BLaER1 treated with 17β-estradiol and CSF1 and Interleukin-3, amounts not matched to agents 10 nM and 100 nM (cell line): ENCODE measurements around the gene RAB9A.

ENCODE experiments used
- H3K27ac ChIP-seq, 11 experiments: shearing (Covaris generic); formaldehyde crosslinking; 2 replicates each; pipeline ENCODE4 v1.8.1; 2022
- H3K27me3 ChIP-seq, 11 experiments: shearing (Covaris generic); formaldehyde crosslinking; 2 replicates each; pipeline ENCODE4 v1.8.1; 2022
- H3K36me3 ChIP-seq, 11 experiments: shearing (Covaris generic); formaldehyde crosslinking; 2 replicates each; pipeline ENCODE4 v1.8.1; 2022
- H3K4me1 ChIP-seq, 10 experiments: shearing (Covaris generic); formaldehyde crosslinking; 2 replicates each; pipeline ENCODE4 v1.8.1; 2022
- H3K4me2 ChIP-seq, 11 experiments: shearing (Covaris generic); formaldehyde crosslinking; 2 replicates each; pipeline ENCODE4 v1.8.1; 2022
- H3K4me3 ChIP-seq, 10 experiments: shearing (Covaris generic); formaldehyde crosslinking; 2 replicates each; pipeline ENCODE4 v1.8.1; 2022
- H3K9ac ChIP-seq, 11 experiments: shearing (Covaris generic); formaldehyde crosslinking; 2 replicates each; pipeline ENCODE4 v1.8.1; 2022
- H3K9me3 ChIP-seq, 11 experiments: shearing (Covaris generic); formaldehyde crosslinking; replicated peaks in 1 of 11; 2 replicates each; pipeline ENCODE4 v1.8.1; 2022
- H4K20me1 ChIP-seq, 11 experiments: shearing (Covaris generic); formaldehyde crosslinking; 2 replicates each; pipeline ENCODE4 v1.8.1; 2022
- Cebpa-rat ChIP-seq, 11 experiments: shearing (Covaris generic); IDR thresholded peaks; 2 replicates each; pipeline ENCODE4 v1.8.1; 2022

The RAB9A gene

DNA sequence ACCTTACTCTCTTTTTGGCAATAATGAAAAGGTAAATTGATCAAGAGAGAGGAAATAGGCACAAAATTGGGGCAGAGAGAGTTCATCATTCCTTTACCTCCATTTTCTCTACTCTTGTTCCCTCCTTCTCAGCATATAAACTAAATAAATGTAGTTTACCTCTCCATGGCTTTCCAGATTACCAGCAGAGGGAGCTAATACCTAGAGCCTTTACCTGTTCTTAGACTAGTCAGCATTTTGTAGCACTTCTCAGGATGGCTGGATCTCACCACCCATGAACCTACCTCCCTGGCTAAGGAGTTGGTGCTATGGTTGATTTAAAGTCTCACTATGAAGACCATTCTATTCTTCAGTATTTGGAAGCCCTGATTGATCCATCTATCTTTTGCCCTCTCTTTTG, 61.3 kb downstream of the RAB9A start:
- peak overlapping the region in 10 of 11 experiments; percentile 20 to 82 (median 68); a peak in 16 of 22 replicates for H3K4me2 ChIP-seq
- TF ChIP-seq Cebpa-rat (IDR thresholded peaks at IDR 0.05): no peak
- peaks cover 41 to 63% (median 53%) of the 10 kb centered on the region in 10 experiments for H3K4me1 ChIP-seq
- peaks cover 0 to 35% (median 4%) of the 10 kb centered on the region in 11 experiments; a peak in 8 of 22 replicates for H3K27me3 ChIP-seq
- no peaks in the 10 kb centered on the region for H3K9me3 ChIP-seq
- H3K27ac ChIP-seq: peak overlapping the region in 7 of 11 experiments; percentile 69 to 87 (median 79); a peak in 12 of 22 replicates
- no peaks in the 10 kb centered on the region for H4K20me1 ChIP-seq
- peaks cover 0 to 80% (median 46%) of the 10 kb centered on the region in 11 experiments; a peak in 17 of 22 replicates for H3K36me3 ChIP-seq
- no peak overlapping the region for H3K4me3 ChIP-seq
- peak overlapping the region in 3 of 11 experiments; percentile 10 to 42 (median 23); a peak in 3 of 22 replicates for H3K9ac ChIP-seq

DNA sequence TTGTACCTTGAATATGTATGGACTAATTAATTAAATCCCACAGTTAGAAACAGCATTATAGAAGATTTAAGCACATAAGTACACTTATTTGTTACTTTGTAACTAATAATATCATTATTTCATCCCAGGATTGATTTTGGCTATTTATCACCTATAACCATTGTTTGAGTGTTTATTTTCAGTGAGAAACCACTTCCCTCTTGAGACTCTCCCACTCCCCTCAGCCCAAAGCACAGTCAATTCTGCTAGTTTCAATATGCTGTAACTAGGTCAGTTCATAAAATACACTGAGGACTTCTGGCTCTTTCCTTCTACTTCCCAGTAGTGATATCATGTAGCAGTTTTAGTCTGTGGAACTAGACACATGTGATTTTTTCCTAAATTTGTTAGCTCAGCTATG, 61.9 kb downstream of the RAB9A start:
- no peak for TF ChIP-seq Cebpa-rat (IDR thresholded peaks at IDR 0.05)
- Histone ChIP-seq H3K27me3 (peaks cover 0 to 35% (median 4%) of the 10 kb centered on the region in 11 experiments; a peak in 7 of 22 replicates), H3K27ac (peak overlapping the region in 8 of 11 experiments; percentile 26 to 87 (median 78); a peak in 13 of 22 replicates), H4K20me1 (no peaks in the 10 kb centered on the region), H3K4me2 (peak overlapping the region; percentile 20 to 82 (median 69); a peak in 19 of 22 replicates), H3K36me3 (peaks cover 0 to 80% (median 43%) of the 10 kb centered on the region in 11 experiments; a peak in 17 of 22 replicates), H3K9me3 (no peaks in the 10 kb centered on the region), H3K9ac (peak overlapping the region in 6 of 11 experiments; percentile 19 to 42 (median 31); a peak in 7 of 22 replicates), H3K4me1 (peaks cover 47 to 69% (median 58%) of the 10 kb centered on the region in 10 experiments), H3K4me3 (no peak overlapping the region)

DNA sequence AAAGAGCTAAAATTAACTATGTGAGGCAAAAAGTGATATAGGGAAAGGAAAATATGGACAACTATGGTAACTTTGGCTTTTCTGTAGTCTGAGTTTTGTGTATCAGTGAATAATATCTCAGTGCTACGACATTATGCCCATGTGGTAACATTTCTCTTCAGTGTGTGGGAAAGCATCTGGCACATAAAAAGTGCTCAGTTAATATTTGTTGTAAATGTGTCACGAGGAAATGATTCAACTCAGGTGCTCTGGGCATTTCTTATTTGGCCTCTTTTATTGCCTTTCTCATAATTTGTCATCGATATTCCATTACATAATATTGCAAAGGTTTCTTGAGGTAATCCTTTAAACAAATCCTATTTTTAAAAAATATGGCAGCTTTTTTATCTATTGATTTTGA, 63.2 kb downstream of the RAB9A start:
- Histone ChIP-seq H3K4me2 (peak overlapping the region in 10 of 11 experiments; percentile 47 to 82 (median 72); a peak in 18 of 22 replicates), H4K20me1 (no peaks in the 10 kb centered on the region), H3K36me3 (peaks cover 0 to 81% (median 44%) of the 10 kb centered on the region in 11 experiments; a peak in 19 of 22 replicates), H3K4me1 (peaks cover 60 to 78% (median 65%) of the 10 kb centered on the region in 10 experiments), H3K4me3 (no peak overlapping the region), H3K27ac (peak overlapping the region in 9 of 11 experiments; percentile 31 to 87 (median 77); a peak in 16 of 22 replicates), H3K9ac (peak overlapping the region in 4 of 11 experiments; percentile 11 to 38 (median 32); a peak in 4 of 22 replicates), H3K27me3 (peaks cover 0 to 31% (median 6%) of the 10 kb centered on the region in 11 experiments; a peak in 8 of 22 replicates), H3K9me3 (no peaks in the 10 kb centered on the region)
- TF ChIP-seq Cebpa-rat (IDR thresholded peaks at IDR 0.05): no peak

DNA sequence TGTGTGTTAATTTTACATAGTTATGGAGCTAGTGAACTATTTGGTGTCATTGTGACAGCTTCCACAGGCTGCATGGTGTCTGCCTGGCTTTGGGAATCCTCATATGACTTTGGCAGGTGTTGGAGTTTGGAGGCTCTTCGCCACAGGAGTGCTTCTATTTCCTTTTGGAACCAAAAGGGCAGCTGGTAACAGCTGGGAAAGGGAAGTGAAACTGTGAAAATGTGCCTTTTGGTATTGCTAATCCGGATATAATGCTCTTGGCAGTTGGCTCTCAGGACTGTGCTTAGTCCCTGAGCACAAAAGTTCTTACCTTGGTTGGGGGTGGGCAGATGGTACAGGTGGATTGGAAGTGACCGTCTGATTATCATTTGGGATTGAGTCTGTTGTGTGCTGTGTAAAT, 63.7 kb downstream of the RAB9A start:
- Histone ChIP-seq H3K27me3 (peaks cover 0 to 31% (median 8%) of the 10 kb centered on the region in 11 experiments; a peak in 9 of 22 replicates), H4K20me1 (no peaks in the 10 kb centered on the region), H3K4me2 (peak overlapping the region; percentile 47 to 82 (median 70)), H3K27ac (peak overlapping the region in 9 of 11 experiments; percentile 31 to 87 (median 77); a peak in 18 of 22 replicates), H3K9me3 (no peaks in the 10 kb centered on the region), H3K9ac (peak overlapping the region in 7 of 11 experiments; percentile 31 to 59 (median 49); a peak in 12 of 22 replicates), H3K36me3 (peaks cover 2 to 81% (median 44%) of the 10 kb centered on the region in 11 experiments; a peak in 19 of 22 replicates), H3K4me3 (no peak overlapping the region), H3K4me1 (peaks cover 60 to 78% (median 67%) of the 10 kb centered on the region in 10 experiments)
- no peak for TF ChIP-seq Cebpa-rat (IDR thresholded peaks at IDR 0.05)

DNA sequence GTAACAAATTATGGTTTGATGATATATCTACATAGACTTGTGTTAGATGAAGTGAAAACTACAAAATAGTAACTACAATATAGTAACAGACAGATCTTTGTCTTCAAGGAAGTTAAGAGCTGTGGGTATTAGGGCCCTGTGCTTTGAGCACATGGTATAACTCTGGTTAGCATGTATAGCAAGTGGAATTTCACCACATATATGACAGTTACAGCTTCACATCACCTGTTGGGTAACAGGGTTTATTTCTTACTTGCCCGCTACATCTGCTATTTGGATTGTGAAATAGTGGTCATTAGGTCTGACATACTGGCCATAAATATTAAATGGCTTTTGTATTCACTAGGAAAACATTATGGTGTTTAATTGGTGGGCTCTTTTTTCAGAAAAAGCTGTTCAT, 65.8 kb downstream of the RAB9A start:
- H3K27ac ChIP-seq: peak overlapping the region in 8 of 11 experiments; percentile 10 to 87 (median 78); a peak in 14 of 22 replicates
- peaks cover 0 to 5% (median 0%) of the 10 kb centered on the region in 11 experiments; a peak in 3 of 22 replicates for H4K20me1 ChIP-seq
- H3K9me3 ChIP-seq: no peaks in the 10 kb centered on the region
- H3K4me1 ChIP-seq: peaks cover 77 to 98% (median 87%) of the 10 kb centered on the region in 10 experiments
- peak overlapping the region in 1 of 11 experiments; percentile 17; a peak in 1 of 22 replicates for H3K9ac ChIP-seq
- peak in 1 of 11 experiments; percentile 31; a peak in 1 of 22 replicates for TF ChIP-seq Cebpa-rat (IDR thresholded peaks at IDR 0.05)
- peak overlapping the region in 8 of 11 experiments; percentile 0 to 15 (median 10); a peak in 6 of 22 replicates for H3K4me2 ChIP-seq
- peaks cover 0 to 32% (median 11%) of the 10 kb centered on the region in 11 experiments; a peak in 10 of 22 replicates for H3K27me3 ChIP-seq
- no peak overlapping the region for H3K4me3 ChIP-seq
- peaks cover 3 to 76% (median 41%) of the 10 kb centered on the region in 11 experiments; a peak in 18 of 22 replicates for H3K36me3 ChIP-seq

DNA sequence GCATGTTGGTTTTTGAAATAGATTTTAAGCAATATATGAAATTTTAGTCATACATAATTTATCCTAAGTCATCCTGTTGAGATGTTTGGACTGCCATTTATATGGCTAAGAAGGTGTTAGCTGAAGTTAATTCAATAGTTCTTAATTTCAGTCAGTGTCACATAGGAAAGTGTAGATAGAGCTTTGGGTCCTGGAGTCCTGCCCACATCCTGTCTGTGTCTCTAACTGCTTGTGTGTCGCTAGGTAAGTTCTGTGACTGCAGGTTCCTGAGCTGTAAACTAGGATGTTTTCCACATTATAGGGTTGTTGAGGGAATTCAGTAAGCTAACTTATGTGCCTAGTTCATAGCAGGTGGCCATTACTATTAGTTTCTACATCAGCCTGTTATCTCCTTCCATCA, 66.3 kb downstream of the RAB9A start:
- TF ChIP-seq Cebpa-rat (IDR thresholded peaks at IDR 0.05): no peak
- H3K9me3 ChIP-seq: no peaks in the 10 kb centered on the region
- H4K20me1 ChIP-seq: peaks cover 0 to 5% (median 0%) of the 10 kb centered on the region in 11 experiments; a peak in 3 of 22 replicates
- peaks cover 0 to 29% (median 12%) of the 10 kb centered on the region in 11 experiments; a peak in 10 of 22 replicates for H3K27me3 ChIP-seq
- H3K4me1 ChIP-seq: peaks cover 81 to 98% (median 88%) of the 10 kb centered on the region in 10 experiments
- H3K36me3 ChIP-seq: peaks cover 3 to 76% (median 46%) of the 10 kb centered on the region in 11 experiments; a peak in 18 of 22 replicates
- H3K4me2 ChIP-seq: peak overlapping the region in 8 of 11 experiments; percentile 0 to 39 (median 14); a peak in 9 of 22 replicates
- peak overlapping the region in 9 of 11 experiments; percentile 13 to 87 (median 77); a peak in 13 of 22 replicates for H3K27ac ChIP-seq
- H3K9ac ChIP-seq: no peak overlapping the region
- no peak overlapping the region for H3K4me3 ChIP-seq

DNA sequence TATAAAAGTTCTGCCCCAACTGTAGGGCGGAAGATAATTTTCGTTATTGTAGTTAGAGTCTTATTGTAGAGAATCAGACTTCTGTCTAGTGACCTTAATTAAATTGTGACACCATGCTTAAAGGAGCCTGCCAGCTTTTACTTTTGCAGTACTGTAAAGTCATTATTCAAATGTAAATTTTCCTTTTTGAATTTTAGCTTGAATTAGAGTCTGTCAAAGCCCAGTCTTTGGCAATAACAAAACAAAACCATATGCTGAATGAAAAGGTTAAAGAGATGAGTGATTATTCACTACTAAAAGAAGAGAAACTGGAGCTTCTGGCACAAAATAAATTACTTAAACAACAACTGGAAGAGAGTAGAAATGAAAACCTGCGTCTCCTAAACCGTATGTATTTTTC, 67.5 kb downstream of the RAB9A start:
- peaks cover 81 to 98% (median 87%) of the 10 kb centered on the region in 10 experiments for H3K4me1 ChIP-seq
- peaks cover 0 to 32% (median 15%) of the 10 kb centered on the region in 11 experiments; a peak in 10 of 22 replicates for H3K27me3 ChIP-seq
- no peak overlapping the region for H3K4me3 ChIP-seq
- H3K27ac ChIP-seq: peak overlapping the region in 9 of 11 experiments; percentile 5 to 87 (median 77); a peak in 13 of 22 replicates
- H3K36me3 ChIP-seq: peaks cover 3 to 84% (median 52%) of the 10 kb centered on the region in 11 experiments; a peak in 18 of 22 replicates
- peak overlapping the region in 3 of 11 experiments; percentile 3 to 44 (median 27); a peak in 2 of 22 replicates for H3K4me2 ChIP-seq
- no peaks in the 10 kb centered on the region for H3K9me3 ChIP-seq
- TF ChIP-seq Cebpa-rat (IDR thresholded peaks at IDR 0.05): no peak
- H3K9ac ChIP-seq: no peak overlapping the region
- peaks cover 0 to 5% (median 0%) of the 10 kb centered on the region in 11 experiments; a peak in 3 of 22 replicates for H4K20me1 ChIP-seq

DNA sequence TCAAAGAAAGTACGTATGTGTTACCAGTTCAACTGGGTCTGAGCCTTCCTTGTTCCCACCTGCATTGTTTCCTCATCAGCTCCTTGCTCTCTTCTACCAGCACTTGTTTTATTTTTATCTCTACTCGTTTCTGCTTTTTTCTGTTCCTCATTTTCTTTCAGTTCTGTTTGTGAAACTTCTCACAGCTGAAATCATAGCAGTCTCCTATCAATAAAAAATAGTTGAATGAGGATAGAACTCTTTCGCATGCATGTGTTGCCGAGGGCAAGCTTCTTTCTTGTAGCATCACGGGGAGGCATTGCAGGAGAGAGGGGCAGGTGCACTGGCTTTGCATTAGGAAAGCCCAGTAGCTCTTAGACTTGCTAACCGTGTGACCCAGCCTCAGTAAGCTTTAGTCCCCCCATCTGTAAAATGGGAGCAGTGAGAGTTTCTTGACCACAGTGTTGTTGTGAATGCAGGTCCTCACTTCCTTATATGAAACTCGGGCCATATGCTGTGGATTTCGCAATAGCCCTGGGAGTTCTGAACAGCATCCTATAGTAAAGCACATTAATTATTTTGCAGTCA, 70.3 kb downstream of the RAB9A start:
- Histone ChIP-seq H3K4me3 (no peak overlapping the region), H3K4me1 (peaks cover 84 to 98% (median 90%) of the 10 kb centered on the region in 10 experiments)

More for the DNA sequence above, 70.3 kb downstream of the RAB9A start:
- H3K9ac ChIP-seq: peak overlapping the region in 9 of 11 experiments; percentile 45 to 67 (median 54); a peak in 17 of 22 replicates
- H3K36me3 ChIP-seq: peaks cover 3 to 84% (median 45%) of the 10 kb centered on the region in 11 experiments; a peak in 19 of 22 replicates
- H4K20me1 ChIP-seq: peaks cover 0 to 5% (median 0%) of the 10 kb centered on the region in 11 experiments; a peak in 3 of 22 replicates
- H3K4me2 ChIP-seq: peak overlapping the region; percentile 59 to 79 (median 69)
- no peaks in the 10 kb centered on the region for H3K9me3 ChIP-seq
- peaks cover 13 to 52% (median 33%) of the 10 kb centered on the region in 11 experiments for H3K27me3 ChIP-seq
- peak overlapping the region in 10 of 11 experiments; percentile 49 to 87 (median 77); a peak in 21 of 22 replicates for H3K27ac ChIP-seq
- peak; percentile 9 to 85 (median 79); a peak in 19 of 22 replicates for TF ChIP-seq Cebpa-rat (IDR thresholded peaks at IDR 0.05)
